ENCODE data around the gene ATP4A. TPM values are rescaled to one million over a fixed set of nuclear protein-coding genes. Genes with fewer than 3 reads are reported as not detected.

The ATP4A gene
- total RNA-seq, 3 donors from 2014 or later (not counting 1 experiment from before 2014, with no cell fraction given): not detected

- intact Hi-C loops (cut with micrococcal nuclease): loop anchor here (2.0 to 5.0 kb wide), 4 partner anchors 41 to 334 kb away; partner anchors contain the start of genes ETV2 and PMIS2
- ATAC-seq: no peak
Observed at GRCh38 chr19:35546532-35546931, 16.9 kb downstream of the ATP4A start.

GRCh38 chr19:35545855-35546381, 17.5 kb downstream of the ATP4A start:
- Histone ChIP-seq H3K9me3 (ENCODE audit: control insufficient read depth, insufficient read depth, low read length) (no peaks in the 10 kb centered on the region), H3K4me3 (ENCODE audit: low read length) (peak overlapping the region; percentile 95), H3K27ac (ENCODE audit: low read length) (peak overlapping the region; percentile 77), H3K27me3 (ENCODE audit: control insufficient read depth, insufficient read depth, low read length) (no peaks in the 10 kb centered on the region), H3K4me1 (ENCODE audit: control insufficient read depth, insufficient read depth, low read length) (peaks cover 28% of the 10 kb centered on the region), H3K36me3 (ENCODE audit: control insufficient read depth, insufficient read depth, low read length) (peaks cover 3% of the 10 kb centered on the region)
- TF ChIP-seq CTCF (IDR thresholded peaks at IDR 0.05): no peak
- under 1% methylated on average over 27 of the region's 27 CpGs for WGBS (ENCODE audit: insufficient coverage)
- Mint-ChIP-seq H3K36me3 (no peaks in the 10 kb centered on the region), H3K4me1 (peaks cover 34 to 48% of the 10 kb centered on the region in 2 donors), H3K4me3 (peak overlapping the region; percentile 95), H3K27me3 (ENCODE audit: low read depth in 2 of 2) (no peaks in the 10 kb centered on the region), H3K9me3 (no peaks in the 10 kb centered on the region), H3K27ac (peak overlapping the region; percentile 80 to 91)
- ATAC-seq (peak; percentile 82 to 85 (median 83)), DNase-seq (peak; percentile 68 to 70)
- intact Hi-C loops (cut with micrococcal nuclease): loop anchor here (2.0 to 5.0 kb wide), 4 partner anchors 41 to 334 kb away; partner anchors contain the start of genes ETV2 and PMIS2

More at GRCh38 chr19:35546532-35546931, 16.9 kb downstream of the ATP4A start:
- H3K27ac Mint-ChIP-seq: peak overlapping the region; percentile 80 to 91
- peaks cover 28% of the 10 kb centered on the region for H3K4me1 ChIP-seq (ENCODE audit: control insufficient read depth, insufficient read depth, low read length)
- TF ChIP-seq CTCF (IDR thresholded peaks at IDR 0.05): no peak
- no peaks in the 10 kb centered on the region for H3K9me3 Mint-ChIP-seq
- peak overlapping the region; percentile 95 for H3K4me3 ChIP-seq (ENCODE audit: low read length)
- H3K27me3 ChIP-seq (ENCODE audit: control insufficient read depth, insufficient read depth, low read length): no peaks in the 10 kb centered on the region
- H3K27me3 Mint-ChIP-seq (ENCODE audit: low read depth in 2 of 2): no peaks in the 10 kb centered on the region
- 91% methylated on average over 8 of the region's 8 CpGs for WGBS (ENCODE audit: insufficient coverage)
- no peaks in the 10 kb centered on the region for H3K9me3 ChIP-seq (ENCODE audit: control insufficient read depth, insufficient read depth, low read length)
- peak overlapping the region; percentile 95 for H3K4me3 Mint-ChIP-seq
- H3K4me1 Mint-ChIP-seq: peaks cover 34 to 49% of the 10 kb centered on the region in 2 donors
- no peak for DNase-seq
- no peaks in the 10 kb centered on the region for H3K36me3 Mint-ChIP-seq
- peak overlapping the region; percentile 77 for H3K27ac ChIP-seq (ENCODE audit: low read length)
- H3K36me3 ChIP-seq (ENCODE audit: control insufficient read depth, insufficient read depth, low read length): peaks cover 3% of the 10 kb centered on the region

- peak within 1 kb of the TSS; percentile 95 for H3K4me3 ChIP-seq (ENCODE audit: low read length)
- DNase-seq (peak; percentile 79 to 83), ATAC-seq (peak; percentile 73 to 87 (median 81))
- H3K4me1 ChIP-seq (ENCODE audit: control insufficient read depth, insufficient read depth, low read length): peaks cover 28% of the 10 kb centered on the region
- H3K27me3 Mint-ChIP-seq (ENCODE audit: low read depth in 2 of 2): no peaks in the 10 kb centered on the region
- H3K9me3 Mint-ChIP-seq: no peaks in the 10 kb centered on the region
- H3K9me3 ChIP-seq (ENCODE audit: control insufficient read depth, insufficient read depth, low read length): no peaks in the 10 kb centered on the region
- under 1% methylated on average over 84 of the region's 85 CpGs for WGBS (ENCODE audit: insufficient coverage)
- H3K4me1 Mint-ChIP-seq: peaks cover 34 to 49% of the 10 kb centered on the region in 2 donors
- intact Hi-C loops (cut with micrococcal nuclease): loop anchor here (5.0 kb wide), 3 partner anchors 42 to 333 kb away; partner anchors contain the start of genes ETV2 and PMIS2
- peaks cover 3% of the 10 kb centered on the region for H3K36me3 ChIP-seq (ENCODE audit: control insufficient read depth, insufficient read depth, low read length)
- H3K36me3 Mint-ChIP-seq: no peaks in the 10 kb centered on the region
- peak within 1 kb of the TSS; percentile 77 for H3K27ac ChIP-seq (ENCODE audit: low read length)
- TF ChIP-seq CTCF (IDR thresholded peaks at IDR 0.05): no peak
- peak within 1 kb of the TSS; percentile 95 for H3K4me3 Mint-ChIP-seq
- H3K27me3 ChIP-seq (ENCODE audit: control insufficient read depth, insufficient read depth, low read length): no peaks in the 10 kb centered on the region
- H3K27ac Mint-ChIP-seq: peak within 1 kb of the TSS; percentile 80 to 91
Observed at GRCh38 chr19:35545001-35545854, 18.2 kb downstream of the ATP4A start, which contains the start of gene TMEM147. TMEM147 (plus strand) TSS chr19:35545626; CDS start chr19:35545740, 114 bp downstream.
